WERI-Rb-1 (cell line): ENCODE results near the gene ZKSCAN5.
"Not testable (repeated sequence)": the region's sequence is repeated elsewhere in the genome, so short reads cannot be mapped to it uniquely, and the experiment has no call there.

Experiments used
- DNase-seq: peaks from one replicate; pipeline ENCODE4 v3.0.0-alpha.2; 2020
- H3K27ac ChIP-seq: fragments of 250-450 bp; sonication (Bioruptor Pico); 2 replicates; pipeline ENCODE4 v1.5.1; 2020; ENCODE audit warnings: mild to moderate bottlenecking, moderate library complexity
- H3K27me3 ChIP-seq: fragments of 250-450 bp; sonication (Bioruptor Pico); 2 replicates; pipeline ENCODE4 v1.5.1; 2021; ENCODE audit warnings: mild to moderate bottlenecking, low read depth, moderate library complexity; ENCODE audit not compliant: insufficient read depth, severe bottlenecking
- H3K36me3 ChIP-seq: fragments of 250-450 bp; sonication (Bioruptor Pico); 2 replicates; pipeline ENCODE4 v1.5.1; 2020; ENCODE audit warnings: mild to moderate bottlenecking, moderate library complexity
- H3K4me3 ChIP-seq: 2 replicates; pipeline ENCODE4 v1.5.1; 2011; ENCODE audit warnings: low read depth, mild to moderate bottlenecking, control low read depth, low read length
- H3K9me3 ChIP-seq: fragments of 250-450 bp; sonication (Bioruptor Pico); 2 replicates; pipeline ENCODE4 v1.5.1; 2021; ENCODE audit warnings: mild to moderate bottlenecking, moderate library complexity; ENCODE audit not compliant: severe bottlenecking
- CTCF ChIP-seq: IDR thresholded peaks from 2 replicates; pipeline ENCODE4 v1.5.1; 2011; ENCODE audit warnings: low read depth, mild to moderate bottlenecking, control low read depth, inconsistent platforms, low read length

ZKSCAN5 gene

GRCh38 chr7:99540542-99540941, 36.1 kb downstream of the ZKSCAN5 start:
- DNase-seq: no peak
- H3K4me3 ChIP-seq: no peak overlapping the region
- no peak for TF ChIP-seq CTCF
- no peaks in the 10 kb centered on the region for H3K36me3 ChIP-seq
- H3K27ac ChIP-seq: no peak overlapping the region
- H3K27me3 ChIP-seq: no peaks in the 10 kb centered on the region
- H3K9me3 ChIP-seq: peaks cover 8% of the 10 kb centered on the region

GRCh38 chr7:99541212-99541611, 36.8 kb downstream of the ZKSCAN5 start:
- Histone ChIP-seq H3K4me3 (no peak overlapping the region), H3K36me3 (peaks cover 4% of the 10 kb centered on the region; the same call in 1 of the 2 replicates), H3K27ac (no peak overlapping the region), H3K9me3 (peaks cover 8% of the 10 kb centered on the region), H3K27me3 (no peaks in the 10 kb centered on the region)
- no peak for TF ChIP-seq CTCF
- no peak for DNase-seq

GRCh38 chr7:99543081-99543671, 38.7 kb downstream of the ZKSCAN5 start:
- Histone ChIP-seq H3K36me3 (peaks cover 13% of the 10 kb centered on the region; the same call in 1 of the 2 replicates), H3K27me3 (no peaks in the 10 kb centered on the region), H3K27ac (no peak overlapping the region), H3K9me3 (peaks cover 8% of the 10 kb centered on the region), H3K4me3 (no peak overlapping the region)
- no peak for DNase-seq
- no peak for TF ChIP-seq CTCF

DNA sequence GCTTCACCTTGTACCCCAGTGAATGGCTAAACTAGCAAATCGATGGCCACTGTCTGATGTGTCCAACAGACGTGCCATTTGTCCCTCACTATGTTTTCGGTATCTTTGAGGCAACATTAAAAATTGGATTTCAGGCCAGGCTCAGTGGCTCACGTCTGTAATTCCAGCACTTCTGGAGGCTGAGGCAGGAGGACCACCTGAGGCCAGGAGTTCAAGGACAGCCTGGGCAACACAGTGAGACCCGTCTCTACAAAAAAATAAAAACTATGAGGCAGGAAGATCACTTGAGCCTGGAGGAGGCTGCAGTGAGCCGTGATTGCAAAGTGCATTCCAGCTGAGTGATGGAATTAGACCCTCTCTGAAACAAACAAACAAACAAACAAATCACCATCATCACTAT, 39.5 kb downstream of the ZKSCAN5 start:
- no peaks in the 10 kb centered on the region for H3K27me3 ChIP-seq
- no peak for DNase-seq
- H3K9me3 ChIP-seq: peaks cover 8% of the 10 kb centered on the region
- no peak overlapping the region for H3K4me3 ChIP-seq
- peaks cover 14% of the 10 kb centered on the region; the same call in 1 of the 2 replicates for H3K36me3 ChIP-seq
- no peak for TF ChIP-seq CTCF
- H3K27ac ChIP-seq: no peak overlapping the region

- not testable (repeated sequence) for H3K9me3 ChIP-seq, H3K4me3 ChIP-seq, H3K27me3 ChIP-seq, DNase-seq, H3K27ac ChIP-seq
- H3K36me3 ChIP-seq: peaks cover 14% of the 10 kb centered on the region; the same call in 1 of the 2 replicates
Measured at GRCh38 chr7:99545308-99545707, 40.8 kb downstream of the ZKSCAN5 start.

- H3K36me3 ChIP-seq: peaks cover 18% of the 10 kb centered on the region
- H3K27ac ChIP-seq, H3K9me3 ChIP-seq, H3K27me3 ChIP-seq, H3K4me3 ChIP-seq, DNase-seq: not testable (repeated sequence)
Measured at GRCh38 chr7:99549545-99549944, 45.1 kb downstream of the ZKSCAN5 start.

DNA sequence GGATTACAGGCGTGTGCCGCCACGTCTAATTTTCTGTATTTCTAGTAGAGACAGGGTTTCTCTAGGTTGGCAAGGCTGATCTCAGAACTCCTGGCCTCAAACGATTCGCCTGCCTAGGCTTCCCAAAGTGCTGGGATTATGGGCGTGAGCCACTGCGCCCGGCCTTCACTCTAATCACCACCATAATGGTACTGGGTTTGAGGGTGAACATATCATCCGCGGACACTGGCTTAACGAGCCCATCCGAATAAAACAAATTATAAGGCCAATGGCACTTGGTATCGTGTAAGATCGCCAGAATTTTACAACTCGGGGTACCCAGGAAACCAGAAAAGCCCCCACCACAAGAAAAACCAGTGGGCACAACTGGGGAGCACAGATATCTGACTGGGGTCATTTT, 46.9 kb downstream of the ZKSCAN5 start:
- peak overlapping the region; percentile 66 for H3K4me3 ChIP-seq
- no peaks in the 10 kb centered on the region for H3K9me3 ChIP-seq
- no peak for TF ChIP-seq CTCF
- no peaks in the 10 kb centered on the region for H3K27me3 ChIP-seq
- DNase-seq: peak; percentile 11
- H3K36me3 ChIP-seq: peaks cover 29% of the 10 kb centered on the region
- H3K27ac ChIP-seq: peak overlapping the region; percentile 73
